HG03575 (cell line): Measurements from ENCODE around the gene IL24.

ENCODE experiments used
- ATAC-seq: cut with Tn5 transposase; IDR thresholded peaks from one replicate; pipeline ENCODE4 v1.9.1; 2021; ENCODE audit not compliant: unreplicated experiment, insufficient number of reproducible peaks, low FRiP score; ENCODE audit errors: extremely low read depth

IL24 gene

DNA sequence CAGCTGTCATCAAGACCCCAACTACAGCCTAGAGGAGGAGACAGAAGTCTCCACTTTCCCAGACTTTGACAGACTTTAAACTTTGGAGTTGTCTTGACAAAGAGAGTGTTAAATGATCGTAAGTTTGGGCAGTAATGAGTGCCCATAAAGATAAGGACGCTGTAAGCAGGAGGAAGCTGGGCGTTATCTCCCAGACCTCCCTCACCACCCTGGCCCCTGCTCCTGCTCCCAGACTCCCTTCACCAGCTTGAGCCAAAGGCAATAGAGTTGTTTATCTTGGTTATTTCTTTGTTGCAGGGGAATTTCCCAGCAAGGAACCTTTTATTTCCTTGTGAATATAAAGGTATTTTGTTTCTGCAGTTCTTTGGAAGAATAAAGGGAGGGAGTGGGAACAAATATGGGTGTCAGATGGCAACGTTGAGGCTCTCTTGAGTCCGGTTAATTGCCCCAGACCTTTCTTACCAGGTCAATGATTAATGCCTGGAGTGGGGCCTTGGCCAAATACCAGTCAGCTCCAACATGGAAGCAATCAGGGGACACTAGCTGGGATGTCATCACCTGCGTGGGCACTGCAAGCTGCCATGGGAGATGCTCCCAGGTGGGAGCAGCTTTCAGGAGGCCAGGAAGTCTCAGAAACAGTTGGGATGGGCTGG, 44.6 kb downstream of the IL24 start:
- no peak for ATAC-seq

DNA sequence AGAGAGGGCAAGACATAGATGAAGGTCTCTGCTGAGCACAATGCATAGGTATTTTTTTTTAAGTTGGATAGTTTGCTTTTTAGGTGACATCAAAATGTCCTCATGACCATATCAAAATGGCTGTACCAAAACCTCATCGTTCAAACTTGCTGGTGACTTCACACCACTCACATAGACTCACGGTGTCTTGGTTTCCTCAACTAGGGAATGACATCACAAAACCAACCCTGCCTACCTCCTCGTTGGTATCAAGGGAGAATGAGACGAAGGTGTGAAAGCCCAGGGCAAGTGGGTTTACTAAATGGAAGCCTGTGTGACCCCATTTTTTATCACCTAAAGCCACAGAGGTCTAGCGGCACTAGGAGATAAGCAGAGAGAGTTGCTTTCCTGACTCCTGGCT, 47.5 kb downstream of the IL24 start:
- ATAC-seq = no peak

- no peak for ATAC-seq
These were observed 48.5 kb downstream of the IL24 start for GRCh38 chr1:206945779-206946178.

- no peak for ATAC-seq
These were observed 49.0 kb downstream of the IL24 start, which contains the start of gene PIGR for GRCh38 chr1:206946261-206946660. PIGR (minus strand) TSS chr1:206946466; CDS start chr1:206940531, 5,935 bp downstream.

DNA sequence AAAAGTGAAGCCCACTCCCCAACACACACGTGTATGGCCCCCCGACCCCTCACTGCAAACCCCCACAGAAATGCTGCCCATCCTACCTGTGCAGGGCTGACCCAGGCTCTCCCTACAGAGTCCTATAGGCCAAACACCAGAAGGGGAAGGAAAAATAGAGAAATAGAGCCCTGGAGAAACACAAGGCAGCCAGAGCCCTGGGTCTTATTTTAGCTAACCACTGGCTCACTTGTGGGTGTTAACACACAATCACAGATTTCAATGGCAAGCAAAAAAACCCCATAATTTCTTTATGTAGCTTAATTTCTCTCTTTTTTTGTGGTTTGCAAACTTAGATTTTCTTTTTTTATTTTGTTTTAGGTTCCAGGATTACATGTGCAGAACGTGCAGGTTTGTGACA, 50.0 kb downstream of the IL24 start:
- ATAC-seq = no peak

GRCh38 chr1:206949208-206949607, 52.0 kb downstream of the IL24 start:
- no peak for ATAC-seq

DNA sequence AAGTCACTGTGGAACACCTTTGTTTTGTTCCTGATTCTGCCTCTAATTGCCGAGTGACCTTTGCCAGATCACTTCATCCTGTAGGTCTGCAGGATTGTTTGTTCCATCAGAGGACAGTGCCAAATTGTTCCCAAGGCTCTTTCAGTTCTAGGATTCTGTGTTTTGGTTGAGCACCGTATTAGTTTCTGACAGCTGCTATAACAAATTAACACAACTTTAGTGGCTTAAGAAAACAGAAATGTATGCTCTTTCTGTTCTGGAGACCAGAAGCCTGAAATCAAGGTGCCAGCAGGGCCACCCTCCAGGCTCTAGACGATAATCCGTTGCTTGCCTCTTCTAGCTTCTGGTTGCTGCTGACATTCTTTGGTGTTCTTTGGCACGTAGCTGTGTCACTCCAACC, 52.4 kb downstream of the IL24 start:
- ATAC-seq = no peak

DNA sequence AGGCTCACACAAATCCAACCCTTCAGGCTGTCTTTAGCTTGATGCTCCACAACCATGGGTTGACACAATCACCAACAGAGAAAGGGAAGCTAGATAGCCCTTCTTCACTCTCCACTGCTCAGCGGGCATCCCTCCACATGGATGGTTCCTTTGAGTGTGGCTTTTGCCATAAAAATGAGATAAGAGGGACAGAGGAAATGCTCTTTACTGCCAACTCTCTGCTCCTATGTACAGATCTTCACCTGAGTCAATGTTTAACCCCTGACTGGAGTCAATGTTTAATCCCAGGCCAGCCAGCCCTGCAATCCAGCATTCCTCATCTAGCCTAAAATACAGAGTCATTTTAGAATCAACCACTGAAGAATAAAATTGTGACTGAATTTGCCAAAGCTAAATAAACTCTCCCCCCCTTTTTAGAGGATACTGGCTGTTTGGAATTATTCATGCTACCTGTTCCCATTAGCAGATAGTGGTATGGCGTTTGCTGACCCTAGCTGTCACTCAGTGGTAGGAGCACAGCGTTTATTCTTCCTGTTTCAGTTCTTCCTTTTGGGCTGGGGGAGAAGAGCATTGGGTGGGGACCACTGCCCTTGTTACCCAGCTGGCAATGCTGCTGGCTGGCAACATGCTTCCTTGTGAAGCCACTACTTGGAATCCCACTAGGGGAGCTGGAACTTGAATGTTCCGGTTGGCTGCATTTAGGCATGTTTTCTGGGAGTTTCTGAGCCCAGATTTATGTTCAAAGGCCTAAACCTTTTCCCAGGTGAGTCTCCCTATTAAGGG, 54.3 kb downstream of the IL24 start:
- ATAC-seq = no peak

DNA sequence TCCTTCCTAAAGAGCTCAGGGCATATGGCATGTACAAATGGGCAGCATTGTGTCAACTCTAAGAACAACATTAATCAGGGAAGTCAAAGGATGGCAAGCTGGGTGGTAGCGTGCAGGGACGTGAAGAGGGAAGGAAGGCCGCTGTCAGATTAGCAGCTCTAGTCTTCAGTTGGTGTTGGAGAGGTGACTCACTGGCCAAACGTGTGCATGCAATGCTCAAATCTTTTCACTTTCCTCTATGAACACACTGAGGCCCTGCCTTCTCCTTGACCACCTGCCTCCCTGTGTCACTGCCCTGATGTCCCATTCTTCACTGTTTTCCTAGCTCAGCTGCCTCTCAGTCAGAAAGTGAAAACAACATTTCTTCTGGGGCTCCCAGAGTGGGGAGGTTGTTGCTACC, 54.9 kb downstream of the IL24 start:
- ATAC-seq = no peak

DNA sequence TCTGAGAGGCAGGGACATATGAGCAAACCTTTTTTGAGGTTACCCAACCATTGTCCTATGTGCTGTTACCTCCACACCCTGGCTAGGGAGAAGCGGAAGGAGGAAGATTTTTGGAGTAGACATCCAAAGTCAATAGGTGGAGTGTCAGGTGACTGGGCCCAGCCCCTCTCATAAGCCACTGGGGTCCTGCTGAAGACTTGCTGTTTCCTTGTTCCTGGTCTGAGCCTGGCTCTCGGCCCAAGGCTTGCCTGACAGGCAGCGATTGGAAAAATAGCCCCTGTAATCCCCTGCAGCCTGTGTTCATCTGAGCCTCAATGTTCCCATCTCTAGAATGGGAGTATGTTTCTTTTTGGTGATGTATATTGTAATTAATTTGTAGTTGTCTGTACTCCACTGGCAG, 55.9 kb downstream of the IL24 start:
- no peak for ATAC-seq

GRCh38 chr1:206953626-206954025, 56.4 kb downstream of the IL24 start:
- ATAC-seq = no peak
